ENCODE data around the gene CACNA1C.

- TF ChIP-seq CTCF (conservative IDR thresholded peaks at IDR 0.05; ENCODE audit: low read length): no peak
- no peak for TF ChIP-seq EZH2phosphoT487 (IDR thresholded peaks at IDR 0.05; ENCODE audit: borderline replicate concordance, low read depth, low read length)
Observed at GRCh38 chr12:2234091-2234490, 181.3 kb downstream of the CACNA1C start.
